NAMALWA (cell line): Measurements from ENCODE around the gene RTP1.

ENCODE experiments used
- DNase-seq: peaks from one replicate; pipeline ENCODE4 v3.0.0-alpha.2; 2015; ENCODE audit warnings: low spot score

The RTP1 gene

DNA sequence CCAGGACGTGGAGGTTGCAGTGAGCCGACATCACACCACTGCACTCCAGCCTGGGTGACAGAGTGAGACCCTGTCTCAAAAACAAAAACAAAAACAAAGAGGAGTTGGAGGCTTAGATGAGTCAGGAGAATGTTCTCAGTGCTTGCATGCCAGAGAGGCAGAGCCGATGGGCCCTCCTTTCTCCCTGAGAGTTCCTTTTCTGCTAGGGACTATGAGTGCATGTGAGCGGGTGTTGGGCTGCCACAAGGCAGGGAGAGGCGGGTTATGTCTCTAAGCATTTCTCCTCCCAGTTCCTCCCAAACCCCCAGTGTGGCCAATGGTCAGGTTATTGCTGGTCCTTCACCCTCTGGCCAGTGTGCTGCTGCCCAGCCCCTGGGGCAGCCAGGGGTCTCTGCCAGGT, 45.1 kb downstream of the RTP1 start:
- DNase-seq, result no peak

DNA sequence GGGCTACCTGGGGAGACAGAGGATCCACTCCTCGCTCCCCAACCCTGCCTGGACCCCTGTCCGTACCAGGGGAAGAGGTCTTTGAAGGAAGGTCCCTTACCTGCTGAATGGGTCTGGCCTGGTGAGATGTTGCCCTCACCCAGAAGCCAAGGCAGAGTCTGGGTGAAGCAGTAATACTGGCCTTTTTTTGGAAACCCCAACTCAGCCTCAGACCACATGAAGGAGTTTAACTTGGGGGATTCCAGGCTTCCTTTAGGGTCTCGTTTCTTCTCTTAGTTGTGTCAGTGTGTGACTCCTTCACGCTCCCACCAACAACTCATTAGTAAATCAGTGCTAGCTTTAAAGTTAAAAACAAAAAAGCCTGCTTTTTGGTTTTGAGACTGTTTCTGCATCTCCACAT, 45.6 kb downstream of the RTP1 start:
- no peak for DNase-seq

GRCh38 chr3:187243933-187244524, 46.7 kb downstream of the RTP1 start:
- no peak for DNase-seq

GRCh38 chr3:187247398-187247797, 50.1 kb downstream of the RTP1 start:
- no peak for DNase-seq
